OCI-LY1 (cell line): ENCODE data around the gene C1orf105.

Source experiments
- H2AFZ ChIP-seq: fragments of 200-600 bp; sonication (generic), shearing (Covaris generic); 2 replicates; pipeline ENCODE4 v1.6.0; 2014; ENCODE audit warnings: antibody characterized with exemption, mild to moderate bottlenecking, low read length
- H3F3A ChIP-seq: fragments of 200-600 bp; sonication (generic), shearing (Covaris generic); 2 replicates; pipeline ENCODE4 v1.6.0; 2014; ENCODE audit warnings: mild to moderate bottlenecking, antibody characterized with exemption, low read length, moderate library complexity; ENCODE audit not compliant: insufficient read depth
- H3K27ac ChIP-seq: fragments of 200-600 bp; sonication (generic); 2 replicates; pipeline ENCODE4 v1.5.1; 2014; ENCODE audit warnings: low read length, mixed run types, mild to moderate bottlenecking, low read depth; ENCODE audit not compliant: poor library complexity, severe bottlenecking
- H3K27me3 ChIP-seq: fragments of 200-600 bp; sonication (generic); 2 replicates; pipeline ENCODE4 v1.6.0; 2014; ENCODE audit warnings: antibody characterized with exemption, mild to moderate bottlenecking, low read length, moderate library complexity; ENCODE audit not compliant: insufficient read depth
- H3K36me3 ChIP-seq: fragments of 200-600 bp; sonication (generic); 2 replicates; pipeline ENCODE4 v1.6.1; 2014; ENCODE audit warnings: mild to moderate bottlenecking, antibody characterized with exemption, low read length, moderate library complexity, mixed read lengths; ENCODE audit not compliant: insufficient read depth
- H3K4me1 ChIP-seq: fragments of 200-600 bp; sonication (generic); 2 replicates; pipeline ENCODE4 v1.5.1; 2014; ENCODE audit warnings: mild to moderate bottlenecking, low read length, moderate library complexity; ENCODE audit not compliant: insufficient read depth, severe bottlenecking
- H3K4me2 ChIP-seq: fragments of 200-600 bp; sonication (generic), shearing (Covaris generic); 2 replicates; pipeline ENCODE4 v1.6.1; 2014; ENCODE audit warnings: low read length
- H3K4me3 ChIP-seq: fragments of 200-600 bp; sonication (generic); 2 replicates; pipeline ENCODE4 v1.5.1; 2014; ENCODE audit warnings: low read length, low read depth, mild to moderate bottlenecking, mixed read lengths; ENCODE audit not compliant: poor library complexity, severe bottlenecking
- H3K79me2 ChIP-seq: fragments of 200-600 bp; shearing (Covaris generic); 2 replicates; pipeline ENCODE4 v1.6.1; 2016; ENCODE audit warnings: mixed run types, low read length, mixed read lengths; ENCODE audit not compliant: insufficient read depth
- H3K9ac ChIP-seq: fragments of 200-600 bp; sonication (generic), shearing (Covaris generic); 2 replicates; pipeline ENCODE4 v1.6.1; 2014; ENCODE audit warnings: mild to moderate bottlenecking, low read length, mixed read lengths
- H3K9me2 ChIP-seq: fragments of 200-600 bp; sonication (generic), shearing (Covaris generic); 2 replicates; pipeline ENCODE4 v1.6.1; 2014; ENCODE audit warnings: low read depth, mild to moderate bottlenecking, low read length, mixed read lengths
- H3K9me3 ChIP-seq: fragments of 200-600 bp; shearing (Covaris generic); 2 replicates; pipeline ENCODE4 v1.6.1; 2014; ENCODE audit warnings: low read length, mixed read lengths
- H4K20me1 ChIP-seq: fragments of 200-600 bp; sonication (generic), shearing (Covaris generic); 2 replicates; pipeline ENCODE4 v1.6.0; 2016; ENCODE audit warnings: mild to moderate bottlenecking, low read length; ENCODE audit not compliant: insufficient read depth
- EZH2 ChIP-seq: fragments of 200-600 bp; sonication (generic), shearing (Covaris generic); IDR thresholded peaks from 2 replicates; pipeline ENCODE4 v1.8.0; 2017; ENCODE audit warnings: borderline replicate concordance, mixed run types, mild to moderate bottlenecking, antibody characterized with exemption, low read length, moderate library complexity, mixed read lengths
- TF ChIP-seq, protein P1 (sequence below): fragments of 200-600 bp; sonication (generic), shearing (Covaris generic); IDR thresholded peaks from 2 replicates; pipeline ENCODE4 v1.5.1; 2017; ENCODE audit warnings: mild to moderate bottlenecking, antibody characterized with exemption, low read length, moderate library complexity, mixed read lengths

C1orf105 gene

DNA sequence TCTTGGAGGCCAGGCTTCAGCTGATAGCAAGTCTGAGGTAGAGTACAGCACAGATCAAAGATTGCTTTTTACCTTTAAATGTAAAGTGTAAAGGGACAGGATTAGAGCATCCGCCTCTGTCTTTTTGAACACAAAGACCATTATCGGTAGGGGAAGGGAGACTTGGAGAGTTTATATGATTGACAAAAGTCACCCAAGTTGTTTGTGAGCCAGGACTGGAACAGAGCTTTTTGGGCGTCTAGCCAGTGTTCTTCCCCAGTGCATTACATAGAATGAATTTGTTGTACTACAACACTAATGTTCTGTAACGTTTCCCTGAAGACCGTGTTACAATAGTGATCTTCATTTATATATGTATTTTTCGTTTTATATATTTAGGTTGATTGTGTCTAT lies 32.7 kb downstream of the C1orf105 start:
- H3K4me3 ChIP-seq = no peak overlapping the region
- no peak overlapping the region for H3K4me2 ChIP-seq
- H2AFZ ChIP-seq = no peak overlapping the region

DNA sequence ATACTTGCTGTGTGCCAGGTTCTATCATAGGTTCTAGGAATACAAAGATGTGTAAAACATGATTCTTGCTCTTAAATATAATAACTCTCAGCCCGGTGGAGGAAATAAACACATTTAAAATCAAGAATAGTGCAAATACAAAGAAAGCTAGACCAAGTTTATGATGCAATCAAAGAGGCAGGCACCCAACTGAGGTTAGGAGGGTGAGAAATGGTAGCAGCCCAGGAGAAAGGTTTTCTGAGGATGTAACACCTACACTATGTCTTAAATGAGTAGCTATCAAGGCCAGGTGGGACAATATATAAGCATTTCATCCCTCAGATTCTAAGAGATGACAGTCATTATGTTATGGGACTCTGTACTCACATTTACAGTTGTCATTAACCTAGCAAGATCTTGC lies 33.1 kb downstream of the C1orf105 start:
- no peak overlapping the region for H3K27ac ChIP-seq
- no peaks in the 10 kb centered on the region for H4K20me1 ChIP-seq
- no peaks in the 10 kb centered on the region for H3K79me2 ChIP-seq
- H3K9ac ChIP-seq = no peak overlapping the region
- H3K9me3 ChIP-seq = no peaks in the 10 kb centered on the region
- H3K4me3 ChIP-seq = no peak overlapping the region
- no peaks in the 10 kb centered on the region for H3F3A ChIP-seq
- H3K4me1 ChIP-seq = peaks cover 22% of the 10 kb centered on the region
- H2AFZ ChIP-seq = no peak overlapping the region
- no peaks in the 10 kb centered on the region for H3K36me3 ChIP-seq
- H3K27me3 ChIP-seq = no peaks in the 10 kb centered on the region
- TF ChIP-seq EZH2 = no peak
- TF ChIP-seq, protein P1, sequence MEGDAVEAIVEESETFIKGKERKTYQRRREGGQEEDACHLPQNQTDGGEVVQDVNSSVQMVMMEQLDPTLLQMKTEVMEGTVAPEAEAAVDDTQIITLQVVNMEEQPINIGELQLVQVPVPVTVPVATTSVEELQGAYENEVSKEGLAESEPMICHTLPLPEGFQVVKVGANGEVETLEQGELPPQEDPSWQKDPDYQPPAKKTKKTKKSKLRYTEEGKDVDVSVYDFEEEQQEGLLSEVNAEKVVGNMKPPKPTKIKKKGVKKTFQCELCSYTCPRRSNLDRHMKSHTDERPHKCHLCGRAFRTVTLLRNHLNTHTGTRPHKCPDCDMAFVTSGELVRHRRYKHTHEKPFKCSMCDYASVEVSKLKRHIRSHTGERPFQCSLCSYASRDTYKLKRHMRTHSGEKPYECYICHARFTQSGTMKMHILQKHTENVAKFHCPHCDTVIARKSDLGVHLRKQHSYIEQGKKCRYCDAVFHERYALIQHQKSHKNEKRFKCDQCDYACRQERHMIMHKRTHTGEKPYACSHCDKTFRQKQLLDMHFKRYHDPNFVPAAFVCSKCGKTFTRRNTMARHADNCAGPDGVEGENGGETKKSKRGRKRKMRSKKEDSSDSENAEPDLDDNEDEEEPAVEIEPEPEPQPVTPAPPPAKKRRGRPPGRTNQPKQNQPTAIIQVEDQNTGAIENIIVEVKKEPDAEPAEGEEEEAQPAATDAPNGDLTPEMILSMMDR = no peak
- no peaks in the 10 kb centered on the region for H3K9me2 ChIP-seq
- H3K4me2 ChIP-seq = no peak overlapping the region

More for the DNA sequence above, 32.7 kb downstream of the C1orf105 start:
- H3K9ac ChIP-seq = no peak overlapping the region
- H3F3A ChIP-seq = no peaks in the 10 kb centered on the region
- H3K36me3 ChIP-seq = no peaks in the 10 kb centered on the region
- no peaks in the 10 kb centered on the region for H3K27me3 ChIP-seq
- no peaks in the 10 kb centered on the region for H4K20me1 ChIP-seq
- no peaks in the 10 kb centered on the region for H3K79me2 ChIP-seq
- H3K27ac ChIP-seq = no peak overlapping the region
- no peaks in the 10 kb centered on the region for H3K9me2 ChIP-seq
- TF ChIP-seq EZH2 = no peak
- TF ChIP-seq, protein P1 = no peak
- peaks cover 22% of the 10 kb centered on the region for H3K4me1 ChIP-seq
- no peaks in the 10 kb centered on the region for H3K9me3 ChIP-seq

DNA sequence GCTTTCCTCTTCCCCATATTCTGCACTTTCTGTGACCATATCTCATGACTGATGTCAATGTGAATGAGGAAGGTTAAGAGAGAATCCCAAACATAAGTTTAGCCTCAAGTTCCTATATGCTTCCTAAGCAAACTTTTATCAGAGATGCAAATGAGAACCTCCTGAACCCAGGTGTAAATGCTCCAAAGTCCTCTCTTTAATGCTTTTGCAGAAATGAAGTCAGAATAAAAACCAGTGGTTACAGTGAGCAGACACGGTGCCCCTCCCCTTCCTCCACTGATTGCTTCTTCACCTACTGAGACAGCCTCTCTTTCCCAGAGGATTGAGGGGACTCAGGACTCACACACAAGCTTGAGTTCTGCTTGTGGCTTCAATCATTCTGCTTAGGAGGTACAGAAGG lies 35.0 kb downstream of the C1orf105 start:
- Histone ChIP-seq H3F3A (no peaks in the 10 kb centered on the region), H3K9me3 (no peaks in the 10 kb centered on the region), H3K4me2 (no peak overlapping the region), H3K36me3 (no peaks in the 10 kb centered on the region), H3K9ac (no peak overlapping the region), H3K79me2 (no peaks in the 10 kb centered on the region), H3K27me3 (no peaks in the 10 kb centered on the region), H3K4me3 (no peak overlapping the region), H3K9me2 (no peaks in the 10 kb centered on the region), H2AFZ (no peak overlapping the region), H4K20me1 (no peaks in the 10 kb centered on the region), H3K27ac (no peak overlapping the region), H3K4me1 (peaks cover 7% of the 10 kb centered on the region)
- TF ChIP-seq, protein P1 = no peak
- TF ChIP-seq EZH2 = no peak
